ENCODE results near the gene CYP2E1.
"Not testable (repeated sequence)": the region's sequence is repeated elsewhere in the genome, so short reads cannot be mapped to it uniquely, and the experiment has no call there.

CYP2E1 gene

DNA sequence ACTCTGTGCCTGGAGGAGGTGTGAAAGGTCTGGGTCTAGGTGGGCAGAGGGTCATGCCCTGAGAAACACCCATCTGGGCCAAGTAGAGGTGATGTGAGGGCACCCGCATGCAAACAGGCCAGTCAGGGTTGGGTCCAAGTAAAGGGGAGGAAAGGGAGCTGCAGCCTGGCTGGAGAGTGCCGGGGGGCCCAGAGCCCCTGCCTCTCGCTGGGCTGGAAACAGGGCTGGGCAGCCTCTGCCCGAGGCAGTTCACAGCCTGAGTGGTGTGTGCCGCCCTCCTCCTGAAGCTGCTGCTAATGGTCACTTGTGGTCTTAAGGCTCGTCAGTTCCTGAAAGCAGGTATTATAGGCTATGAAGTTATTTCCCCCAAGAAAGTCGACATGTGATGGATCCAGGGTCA is 7.3 kb downstream of the CYP2E1 start:
- no peak for TF ChIP-seq CTCF (IDR thresholded peaks at IDR 0.05; ENCODE audit: extremely low read depth, missing control alignments)
- no peak for DNase-seq (ENCODE audit: low spot score)

GRCh38 chr10:133536198-133536597 is 9.0 kb downstream of the CYP2E1 start:
- DNase-seq (ENCODE audit: low spot score): no peak
- TF ChIP-seq CTCF (IDR thresholded peaks at IDR 0.05; ENCODE audit: extremely low read depth, missing control alignments): no peak

GRCh38 chr10:133537546-133538545 is 10.7 kb downstream of the CYP2E1 start:
- DNase-seq (ENCODE audit: low spot score): no peak
- TF ChIP-seq CTCF (IDR thresholded peaks at IDR 0.05; ENCODE audit: extremely low read depth, missing control alignments): no peak

- not testable (repeated sequence) for DNase-seq (ENCODE audit: low spot score)
Observed at GRCh38 chr10:133541441-133541975, 14.3 kb downstream of the CYP2E1 start.

GRCh38 chr10:133544506-133544905 is 17.3 kb downstream of the CYP2E1 start:
- no peak for DNase-seq (ENCODE audit: low spot score)

DNA sequence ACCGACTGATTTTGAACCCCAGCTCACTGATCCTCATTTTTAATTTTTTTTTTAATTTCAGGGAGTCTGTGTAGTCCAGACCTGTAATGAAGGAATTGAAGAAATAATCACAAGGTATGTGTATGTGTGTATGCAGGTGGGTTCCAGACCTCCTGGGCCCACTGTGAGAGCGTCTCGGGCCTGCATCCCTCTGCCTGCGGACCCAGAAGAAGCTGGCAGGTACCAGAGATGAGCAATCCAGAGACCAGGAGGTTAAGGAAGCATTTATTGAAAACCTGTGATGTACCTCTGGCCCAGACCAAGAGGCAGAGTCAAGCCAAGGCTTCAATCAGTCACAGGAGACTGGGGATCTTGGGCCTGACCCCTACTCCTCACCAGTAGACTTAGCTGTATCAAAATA is 27.4 kb downstream of the CYP2E1 start:
- TF ChIP-seq CTCF (IDR thresholded peaks at IDR 0.05; ENCODE audit: extremely low read depth, missing control alignments): no peak
- no peak for DNase-seq (ENCODE audit: low spot score)

More at GRCh38 chr10:133544506-133544905, 17.3 kb downstream of the CYP2E1 start:
- TF ChIP-seq CTCF (IDR thresholded peaks at IDR 0.05; ENCODE audit: extremely low read depth, missing control alignments): no peak

DNA sequence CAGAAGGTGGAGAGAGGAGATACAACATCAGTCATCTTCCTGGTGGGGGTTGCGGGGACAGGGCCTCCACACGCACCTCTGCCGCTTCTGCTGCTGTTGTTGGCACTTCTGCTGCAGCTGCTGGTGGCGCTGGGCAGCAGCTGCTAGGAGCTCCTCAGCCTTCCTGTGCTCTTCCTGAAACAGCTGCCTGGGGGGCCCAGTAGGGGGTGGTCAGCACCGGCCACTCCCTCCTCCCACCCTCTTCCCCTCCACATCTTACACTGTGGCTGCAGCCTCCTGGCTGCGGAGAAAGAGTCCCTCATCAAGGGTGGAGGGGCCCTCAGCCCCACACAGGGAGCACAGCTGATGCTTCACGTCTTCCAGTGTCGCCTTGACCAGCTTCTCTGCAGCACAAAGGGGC is 28.4 kb downstream of the CYP2E1 start:
- TF ChIP-seq CTCF (IDR thresholded peaks at IDR 0.05; ENCODE audit: extremely low read depth, missing control alignments): no peak
- no peak for DNase-seq (ENCODE audit: low spot score)

Measured in GM20000 (cell line).